ENCODE data around the gene TMEM63A. TPM values are rescaled to one million over a fixed set of nuclear protein-coding genes. Genes with fewer than 3 reads are reported as not detected.

The TMEM63A gene
- total RNA-seq, 2 experiments from 2014 or later, result 197 to 211 TPM

GRCh38 chr1:225880222-225880588 is 2.0 kb downstream of the TMEM63A start:
- peaks cover 68% of the 10 kb centered on the region for H3K4me1 Mint-ChIP-seq
- peak overlapping the region; percentile 90 for H3K4me3 Mint-ChIP-seq
- H3K27me3 Mint-ChIP-seq, result peaks cover 5% of the 10 kb centered on the region
- H3K27ac Mint-ChIP-seq, result peak overlapping the region; percentile 91
- DNase-seq, result no peak
- H3K36me3 Mint-ChIP-seq (ENCODE audit: low read depth), result peaks cover 51% of the 10 kb centered on the region
- POLR2A ChIA-PET, result no interaction called here
- no peaks in the 10 kb centered on the region for H3K9me3 Mint-ChIP-seq
- CTCF ChIA-PET, result interaction anchor here (0.5 to 4.7 kb wide), 4 partner anchors 9 to 204 kb away, joined by 4 to 35 read pairs (median 6); no protein-coding TSS in a partner anchor

- CTCF ChIA-PET, result interaction anchor here (0.5 to 4.7 kb wide), 4 partner anchors 9 to 203 kb away, joined by 3 to 35 read pairs (median 6); no protein-coding TSS in a partner anchor
- POLR2A ChIA-PET, result no interaction called here
- Mint-ChIP-seq H3K9me3 (no peaks in the 10 kb centered on the region), H3K4me3 (peak overlapping the region; percentile 90), H3K27me3 (peaks cover 5% of the 10 kb centered on the region), H3K27ac (peak overlapping the region; percentile 91), H3K36me3 (ENCODE audit: low read depth) (peaks cover 57% of the 10 kb centered on the region), H3K4me1 (peaks cover 72% of the 10 kb centered on the region)
- peak; percentile 47 for DNase-seq
Observed at GRCh38 chr1:225879521-225880221, 2.5 kb downstream of the TMEM63A start.

GRCh38 chr1:225878282-225878681 is 3.9 kb downstream of the TMEM63A start:
- no peaks in the 10 kb centered on the region for H3K27me3 Mint-ChIP-seq
- CTCF ChIA-PET, result interaction anchor here (1.0 to 1.9 kb wide), 2 partner anchors 11 to 12 kb away, joined by 3 to 7 read pairs; partner anchors contain the start of gene LEFTY1
- no peaks in the 10 kb centered on the region for H3K9me3 Mint-ChIP-seq
- no peak for DNase-seq
- POLR2A ChIA-PET, result no interaction called here
- H3K27ac Mint-ChIP-seq, result peak overlapping the region; percentile 66
- H3K36me3 Mint-ChIP-seq (ENCODE audit: low read depth), result peaks cover 68% of the 10 kb centered on the region
- H3K4me3 Mint-ChIP-seq, result peak overlapping the region; percentile 90
- H3K4me1 Mint-ChIP-seq, result peaks cover 72% of the 10 kb centered on the region

GRCh38 chr1:225877580-225877979 is 4.6 kb downstream of the TMEM63A start:
- H3K9me3 Mint-ChIP-seq, result no peaks in the 10 kb centered on the region
- peak; percentile 35 for DNase-seq

GRCh38 chr1:225876900-225877510 is 5.2 kb downstream of the TMEM63A start:
- H3K4me1 Mint-ChIP-seq, result peaks cover 75% of the 10 kb centered on the region
- no peaks in the 10 kb centered on the region for H3K27me3 Mint-ChIP-seq
- ChIA-PET CTCF (interaction anchor here (0.8 to 1.9 kb wide), 2 partner anchors 12 to 25 kb away, joined by 4 to 7 read pairs; partner anchors contain the start of gene LEFTY1), POLR2A (no interaction called here)
- peaks cover 74% of the 10 kb centered on the region for H3K36me3 Mint-ChIP-seq (ENCODE audit: low read depth)
- DNase-seq, result no peak
- H3K9me3 Mint-ChIP-seq, result no peaks in the 10 kb centered on the region
- H3K27ac Mint-ChIP-seq, result no peak overlapping the region
- H3K4me3 Mint-ChIP-seq, result no peak overlapping the region

More at GRCh38 chr1:225877580-225877979, 4.6 kb downstream of the TMEM63A start:
- POLR2A ChIA-PET, result no interaction called here
- Mint-ChIP-seq H3K4me1 (peaks cover 75% of the 10 kb centered on the region), H3K36me3 (ENCODE audit: low read depth) (peaks cover 73% of the 10 kb centered on the region), H3K4me3 (no peak overlapping the region), H3K27ac (peak overlapping the region; percentile 59), H3K27me3 (no peaks in the 10 kb centered on the region)
- CTCF ChIA-PET, result interaction anchor here (0.8 to 1.9 kb wide), 3 partner anchors 11 to 25 kb away, joined by 3 to 7 read pairs (median 4); partner anchors contain the start of gene LEFTY1

GRCh38 chr1:225875044-225875815 is 7.0 kb downstream of the TMEM63A start:
- POLR2A ChIA-PET, result no interaction called here
- no peaks in the 10 kb centered on the region for H3K9me3 Mint-ChIP-seq
- no peak for DNase-seq
- peaks cover 84% of the 10 kb centered on the region for H3K36me3 Mint-ChIP-seq (ENCODE audit: low read depth)
- peak overlapping the region; percentile 33 for H3K27ac Mint-ChIP-seq
- CTCF ChIA-PET, result interaction anchor here (1.0 kb wide), 1 partner anchor 9 kb away, joined by 4 read pairs; no protein-coding TSS in a partner anchor
- no peak overlapping the region for H3K4me3 Mint-ChIP-seq
- H3K27me3 Mint-ChIP-seq, result no peaks in the 10 kb centered on the region
- peaks cover 75% of the 10 kb centered on the region for H3K4me1 Mint-ChIP-seq

GRCh38 chr1:225874431-225874830 is 7.7 kb downstream of the TMEM63A start:
- H3K4me3 Mint-ChIP-seq, result no peak overlapping the region
- peaks cover 78% of the 10 kb centered on the region for H3K36me3 Mint-ChIP-seq (ENCODE audit: low read depth)
- no peak overlapping the region for H3K27ac Mint-ChIP-seq
- ChIA-PET POLR2A (no interaction called here), CTCF (interaction anchor here (0.6 to 1.0 kb wide), 3 partner anchors 8 to 9 kb away, joined by 4 read pairs; no protein-coding TSS in a partner anchor)
- no peaks in the 10 kb centered on the region for H3K9me3 Mint-ChIP-seq
- H3K4me1 Mint-ChIP-seq, result peaks cover 67% of the 10 kb centered on the region
- no peak for DNase-seq
- no peaks in the 10 kb centered on the region for H3K27me3 Mint-ChIP-seq

GRCh38 chr1:225873281-225873850 is 8.8 kb downstream of the TMEM63A start:
- H3K36me3 Mint-ChIP-seq (ENCODE audit: low read depth), result peaks cover 74% of the 10 kb centered on the region
- H3K27me3 Mint-ChIP-seq, result no peaks in the 10 kb centered on the region
- no peak overlapping the region for H3K4me3 Mint-ChIP-seq
- H3K4me1 Mint-ChIP-seq, result peaks cover 59% of the 10 kb centered on the region
- CTCF ChIA-PET, result interaction anchor here (1.0 kb wide), 1 partner anchor 8 kb away, joined by 4 read pairs; no protein-coding TSS in a partner anchor
- no peak overlapping the region for H3K27ac Mint-ChIP-seq
- POLR2A ChIA-PET, result no interaction called here
- H3K9me3 Mint-ChIP-seq, result no peaks in the 10 kb centered on the region
- DNase-seq, result no peak

GRCh38 chr1:225872075-225872430 is 10.1 kb downstream of the TMEM63A start:
- POLR2A ChIA-PET, result no interaction called here
- no peak overlapping the region for H3K4me3 Mint-ChIP-seq
- CTCF ChIA-PET, result interaction anchor here (0.6 to 3.1 kb wide), 8 partner anchors 9 to 714 kb away, joined by 3 to 35 read pairs (median 3); partner anchors contain the start of gene TMEM63A
- H3K27ac Mint-ChIP-seq, result no peak overlapping the region
- no peaks in the 10 kb centered on the region for H3K9me3 Mint-ChIP-seq
- no peak for DNase-seq
- H3K27me3 Mint-ChIP-seq, result no peaks in the 10 kb centered on the region
- H3K36me3 Mint-ChIP-seq (ENCODE audit: low read depth), result peaks cover 74% of the 10 kb centered on the region
- peaks cover 58% of the 10 kb centered on the region for H3K4me1 Mint-ChIP-seq

- H3K4me3 Mint-ChIP-seq, result no peak overlapping the region
- DNase-seq, result no peak
- POLR2A ChIA-PET, result no interaction called here
- peaks cover 74% of the 10 kb centered on the region for H3K36me3 Mint-ChIP-seq (ENCODE audit: low read depth)
- H3K27ac Mint-ChIP-seq, result no peak overlapping the region
- H3K9me3 Mint-ChIP-seq, result no peaks in the 10 kb centered on the region
- CTCF ChIA-PET, result interaction anchor here (0.6 to 3.1 kb wide), 9 partner anchors 10 to 715 kb away, joined by 3 to 35 read pairs (median 3); partner anchors contain the start of gene TMEM63A
- no peaks in the 10 kb centered on the region for H3K27me3 Mint-ChIP-seq
- H3K4me1 Mint-ChIP-seq, result peaks cover 58% of the 10 kb centered on the region
Observed at GRCh38 chr1:225871359-225872074, 10.7 kb downstream of the TMEM63A start.

- H3K4me3 Mint-ChIP-seq, result no peak overlapping the region
- H3K27me3 Mint-ChIP-seq, result no peaks in the 10 kb centered on the region
- peaks cover 74% of the 10 kb centered on the region for H3K36me3 Mint-ChIP-seq (ENCODE audit: low read depth)
- peaks cover 58% of the 10 kb centered on the region for H3K4me1 Mint-ChIP-seq
- ChIA-PET POLR2A (no interaction called here), CTCF (interaction anchor here (1.2 to 3.1 kb wide), 3 partner anchors 10 to 62 kb away, joined by 3 to 35 read pairs (median 3); partner anchors contain the start of gene TMEM63A)
- DNase-seq, result no peak
- H3K9me3 Mint-ChIP-seq, result no peaks in the 10 kb centered on the region
- no peak overlapping the region for H3K27ac Mint-ChIP-seq
Observed at GRCh38 chr1:225870911-225871310, 11.3 kb downstream of the TMEM63A start.
